ENCODE data around the gene POGZ. TPM values are rescaled to one million over a fixed set of nuclear protein-coding genes. Genes with fewer than 3 reads are reported as not detected.

POGZ gene
- total and polyA plus RNA-seq, 2 of the 13 experiments (the other 11 are each of a cell fraction or from before 2014, with no cell fraction given), result 15.3 to 45.6 TPM

DNA sequence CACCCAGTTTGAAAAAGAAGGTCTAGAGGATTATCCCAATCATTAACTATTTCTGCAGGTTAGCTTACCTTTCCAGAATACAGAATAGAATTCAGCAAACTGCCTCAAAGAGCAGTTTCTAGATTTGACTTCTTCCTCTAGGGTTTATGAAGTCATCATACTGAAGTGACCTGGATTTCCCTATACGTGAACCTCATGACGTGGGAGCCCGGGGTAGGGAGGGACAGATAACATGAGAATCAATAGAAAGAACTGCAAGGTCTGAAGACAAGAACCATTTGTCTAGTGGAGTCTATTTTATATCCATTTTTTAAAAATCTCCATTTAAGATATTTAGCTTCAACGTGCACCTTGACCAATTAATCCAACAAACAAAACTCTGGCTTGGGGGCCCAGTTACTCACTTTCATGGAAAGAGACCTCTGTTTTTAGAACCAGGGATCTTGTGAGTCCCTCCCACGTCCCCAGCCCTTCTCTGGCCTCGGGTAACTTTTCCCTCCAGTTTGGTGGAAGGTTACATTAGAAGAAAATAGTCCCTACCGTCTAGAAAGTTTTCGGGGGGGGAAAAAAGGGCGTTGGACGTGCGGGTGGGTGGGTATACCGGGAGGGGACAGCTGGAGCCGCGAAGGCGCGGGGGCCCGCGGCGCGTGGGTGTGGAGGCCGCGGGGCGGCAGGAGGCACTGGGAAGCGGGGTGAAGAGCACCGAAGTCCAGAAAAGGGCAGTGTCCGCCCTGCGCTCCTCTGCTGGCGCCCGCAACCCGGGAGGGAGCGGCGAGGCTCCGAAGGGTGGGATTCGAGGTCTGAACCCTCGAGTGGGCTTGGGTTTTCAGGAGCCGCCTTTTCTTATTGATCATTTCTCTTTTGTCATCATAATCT is 13.8 kb upstream of the POGZ start:
- Histone ChIP-seq H3K9ac (ENCODE audit: insufficient read depth, low read depth, low read length) (peak overlapping the region; percentile 30; the same call in 1 of the 2 replicates), H3K27ac (ENCODE audit: extremely low read length, insufficient read depth, low read length) (no peak overlapping the region), H3K36me3 (replicated peaks in 1 of 2; ENCODE audit: control insufficient read depth in 1 of 2, insufficient read depth in 2 of 2, low read length in 2 of 2) (no peaks in the 10 kb centered on the region), H3K79me2 (ENCODE audit: insufficient read depth, low read length) (no peaks in the 10 kb centered on the region), H3K27me3 (ENCODE audit: control insufficient read depth in 1 of 2, insufficient read depth in 2 of 2, low read length in 2 of 2) (no peaks in the 10 kb centered on the region; a peak in 1 of 5 replicates), H3K4me3 (replicated peaks in 1 of 3; ENCODE audit: insufficient read depth in 1 of 3, low read depth in 2 of 3, low read length in 3 of 3) (peak overlapping the region; percentile 51 to 56 (median 52); a peak in 5 of 6 replicates), H3K4me1 (ENCODE audit: insufficient read depth, low read length) (peaks cover 11% of the 10 kb centered on the region; the same call in 1 of the 2 replicates), H3K9me3 (ENCODE audit: low read length) (no peaks in the 10 kb centered on the region), H2AFZ (ENCODE audit: low read length) (peak overlapping the region; percentile 15), H3K4me2 (ENCODE audit: low read depth, low read length) (peak overlapping the region; percentile 60), H4K20me1 (ENCODE audit: insufficient read depth, low read length) (no peaks in the 10 kb centered on the region)
- intact Hi-C loops (cut with micrococcal nuclease; ENCODE audit: unreplicated experiment), result loop anchor here (1.0 kb wide), 1 partner anchor 14 kb away; the partner anchor contains the start of gene POGZ
- no TSS peak for BruUV-seq (replicated peaks)
- ChIA-PET POLR2A (interaction anchor here (0.6 to 5.0 kb wide), 2 partner anchors 10 to 14 kb away, joined by 3 to 19 read pairs; partner anchors contain the start of gene POGZ), CTCF (ENCODE audit: low intra/inter-chr PET ratio, low total read pairs) (no interaction called here)
- peak; percentile 59; the same call in 2 of the 3 replicates for ATAC-seq
- no peak for DNase-seq (ENCODE audit: low spot score)
- in situ Hi-C loops (cut with HindIII; ENCODE audit: extremely low pct_ligation_motif_present, low pct_unique_long_range_greater_than_20kb), result no loop called here
- 48% methylated on average over 36 of the region's 36 CpGs for WGBS (ENCODE audit: low lambda C conversion rate)
- FAIRE-seq, result no peak
- TF ChIP-seq ZNF660 (CRISPR knock-in tag; IDR thresholded peaks at IDR 0.05; ENCODE audit: borderline replicate concordance, low read depth) (no peak), CREB1 (IDR thresholded peaks at IDR 0.05) (no peak), CREB1 (CRISPR knock-in tag; IDR thresholded peaks at IDR 0.05) (peak; percentile 79), ZMYM2 (CRISPR knock-in tag; IDR thresholded peaks at IDR 0.05) (peak; percentile 42; the same call in 1 of the 2 replicates), PCBP1 (IDR thresholded peaks at IDR 0.05; ENCODE audit: borderline replicate concordance, low read depth, low read length) (no peak), NFATC3 (CRISPR knock-in tag; IDR thresholded peaks at IDR 0.05) (no peak), ZNF382 (CRISPR knock-in tag; IDR thresholded peaks at IDR 0.05; ENCODE audit: borderline replicate concordance) (no peak), GATAD1 (CRISPR knock-in tag; IDR thresholded peaks at IDR 0.05) (0 out of 2 replicates have a peak, but pooled peaks have one; percentile 25), ZNF652 (CRISPR knock-in tag; IDR thresholded peaks at IDR 0.05; ENCODE audit: borderline replicate concordance, low read depth) (no peak)
- TF ChIP-seq, protein P1, sequence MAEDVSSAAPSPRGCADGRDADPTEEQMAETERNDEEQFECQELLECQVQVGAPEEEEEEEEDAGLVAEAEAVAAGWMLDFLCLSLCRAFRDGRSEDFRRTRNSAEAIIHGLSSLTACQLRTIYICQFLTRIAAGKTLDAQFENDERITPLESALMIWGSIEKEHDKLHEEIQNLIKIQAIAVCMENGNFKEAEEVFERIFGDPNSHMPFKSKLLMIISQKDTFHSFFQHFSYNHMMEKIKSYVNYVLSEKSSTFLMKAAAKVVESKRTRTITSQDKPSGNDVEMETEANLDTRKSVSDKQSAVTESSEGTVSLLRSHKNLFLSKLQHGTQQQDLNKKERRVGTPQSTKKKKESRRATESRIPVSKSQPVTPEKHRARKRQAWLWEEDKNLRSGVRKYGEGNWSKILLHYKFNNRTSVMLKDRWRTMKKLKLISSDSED (CRISPR knock-in tag; IDR thresholded peaks at IDR 0.05), result no peak
- TF ChIP-seq, protein P2, sequence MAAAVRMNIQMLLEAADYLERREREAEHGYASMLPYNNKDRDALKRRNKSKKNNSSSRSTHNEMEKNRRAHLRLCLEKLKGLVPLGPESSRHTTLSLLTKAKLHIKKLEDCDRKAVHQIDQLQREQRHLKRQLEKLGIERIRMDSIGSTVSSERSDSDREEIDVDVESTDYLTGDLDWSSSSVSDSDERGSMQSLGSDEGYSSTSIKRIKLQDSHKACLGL (CRISPR knock-in tag; IDR thresholded peaks at IDR 0.05), result no peak
- TF ChIP-seq, protein P3, sequence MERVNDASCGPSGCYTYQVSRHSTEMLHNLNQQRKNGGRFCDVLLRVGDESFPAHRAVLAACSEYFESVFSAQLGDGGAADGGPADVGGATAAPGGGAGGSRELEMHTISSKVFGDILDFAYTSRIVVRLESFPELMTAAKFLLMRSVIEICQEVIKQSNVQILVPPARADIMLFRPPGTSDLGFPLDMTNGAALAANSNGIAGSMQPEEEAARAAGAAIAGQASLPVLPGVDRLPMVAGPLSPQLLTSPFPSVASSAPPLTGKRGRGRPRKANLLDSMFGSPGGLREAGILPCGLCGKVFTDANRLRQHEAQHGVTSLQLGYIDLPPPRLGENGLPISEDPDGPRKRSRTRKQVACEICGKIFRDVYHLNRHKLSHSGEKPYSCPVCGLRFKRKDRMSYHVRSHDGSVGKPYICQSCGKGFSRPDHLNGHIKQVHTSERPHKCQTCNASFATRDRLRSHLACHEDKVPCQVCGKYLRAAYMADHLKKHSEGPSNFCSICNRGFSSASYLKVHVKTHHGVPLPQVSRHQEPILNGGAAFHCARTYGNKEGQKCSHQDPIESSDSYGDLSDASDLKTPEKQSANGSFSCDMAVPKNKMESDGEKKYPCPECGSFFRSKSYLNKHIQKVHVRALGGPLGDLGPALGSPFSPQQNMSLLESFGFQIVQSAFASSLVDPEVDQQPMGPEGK (CRISPR knock-in tag; IDR thresholded peaks at IDR 0.05), result peak; percentile 66
- TF ChIP-seq, protein P4, sequence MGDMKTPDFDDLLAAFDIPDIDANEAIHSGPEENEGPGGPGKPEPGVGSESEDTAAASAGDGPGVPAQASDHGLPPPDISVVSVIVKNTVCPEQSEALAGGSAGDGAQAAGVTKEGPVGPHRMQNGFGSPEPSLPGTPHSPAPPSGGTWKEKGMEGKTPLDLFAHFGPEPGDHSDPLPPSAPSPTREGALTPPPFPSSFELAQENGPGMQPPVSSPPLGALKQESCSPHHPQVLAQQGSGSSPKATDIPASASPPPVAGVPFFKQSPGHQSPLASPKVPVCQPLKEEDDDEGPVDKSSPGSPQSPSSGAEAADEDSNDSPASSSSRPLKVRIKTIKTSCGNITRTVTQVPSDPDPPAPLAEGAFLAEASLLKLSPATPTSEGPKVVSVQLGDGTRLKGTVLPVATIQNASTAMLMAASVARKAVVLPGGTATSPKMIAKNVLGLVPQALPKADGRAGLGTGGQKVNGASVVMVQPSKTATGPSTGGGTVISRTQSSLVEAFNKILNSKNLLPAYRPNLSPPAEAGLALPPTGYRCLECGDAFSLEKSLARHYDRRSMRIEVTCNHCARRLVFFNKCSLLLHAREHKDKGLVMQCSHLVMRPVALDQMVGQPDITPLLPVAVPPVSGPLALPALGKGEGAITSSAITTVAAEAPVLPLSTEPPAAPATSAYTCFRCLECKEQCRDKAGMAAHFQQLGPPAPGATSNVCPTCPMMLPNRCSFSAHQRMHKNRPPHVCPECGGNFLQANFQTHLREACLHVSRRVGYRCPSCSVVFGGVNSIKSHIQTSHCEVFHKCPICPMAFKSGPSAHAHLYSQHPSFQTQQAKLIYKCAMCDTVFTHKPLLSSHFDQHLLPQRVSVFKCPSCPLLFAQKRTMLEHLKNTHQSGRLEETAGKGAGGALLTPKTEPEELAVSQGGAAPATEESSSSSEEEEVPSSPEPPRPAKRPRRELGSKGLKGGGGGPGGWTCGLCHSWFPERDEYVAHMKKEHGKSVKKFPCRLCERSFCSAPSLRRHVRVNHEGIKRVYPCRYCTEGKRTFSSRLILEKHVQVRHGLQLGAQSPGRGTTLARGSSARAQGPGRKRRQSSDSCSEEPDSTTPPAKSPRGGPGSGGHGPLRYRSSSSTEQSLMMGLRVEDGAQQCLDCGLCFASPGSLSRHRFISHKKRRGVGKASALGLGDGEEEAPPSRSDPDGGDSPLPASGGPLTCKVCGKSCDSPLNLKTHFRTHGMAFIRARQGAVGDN (CRISPR knock-in tag; IDR thresholded peaks at IDR 0.05), result peak; percentile 65

Measured in HepG2 (cell line).